HepG2 (cell line): Measurements from ENCODE around the gene SLC2A4. TPM values are rescaled to one million over a fixed set of nuclear protein-coding genes. Genes with fewer than 3 reads are reported as not detected.
A peak's percentile ranks its signal among the peaks of the same experiment; 100 is the strongest.

ENCODE experiments used
- DNMT1 ChIP-seq: sonication (generic); formaldehyde crosslinking; IDR thresholded peaks from 2 replicates; pipeline ENCODE4 v1.5.1; 2020; ENCODE audit warnings: mild to moderate bottlenecking, missing genetic modification reagents
- E2F1 ChIP-seq: sonication (generic); formaldehyde crosslinking; IDR thresholded peaks from 2 replicates; pipeline ENCODE4 v1.5.0; 2020; ENCODE audit warnings: missing genetic modification reagents
- FOXK1 ChIP-seq: sonication (generic); formaldehyde crosslinking; IDR thresholded peaks from 2 replicates; pipeline ENCODE4 v1.4.0; 2020; ENCODE audit warnings: low read depth, missing genetic modification reagents, borderline replicate concordance
- HNRNPK ChIP-seq: fragments of 200-400 bp; formaldehyde crosslinking; IDR thresholded peaks from 2 replicates; pipeline ENCODE4 v1.6.1; 2018; ENCODE audit warnings: low read length, low read depth, moderate library complexity, mild to moderate bottlenecking; ENCODE audit not compliant: poor library complexity, severe bottlenecking
- KLF12 ChIP-seq: sonication (generic); formaldehyde crosslinking; IDR thresholded peaks from 2 replicates; pipeline ENCODE4 v1.4.0; 2020; ENCODE audit warnings: missing genetic modification reagents, borderline replicate concordance
- KMT2B ChIP-seq: IDR thresholded peaks from 2 replicates; pipeline ENCODE4 v1.6.1; 2016; ENCODE audit warnings: missing genetic modification reagents, missing compliant biosample characterization
- MEF2D ChIP-seq: sonication (generic); formaldehyde crosslinking; IDR thresholded peaks from 2 replicates; pipeline ENCODE4 v1.5.1; 2020; ENCODE audit warnings: mild to moderate bottlenecking, missing genetic modification reagents
- NCOR1 ChIP-seq: fragments of 200-600 bp; sonication (generic); IDR thresholded peaks from 2 replicates; pipeline ENCODE4 v1.7.0; 2017; ENCODE audit warnings: antibody characterized with exemption, low read length, borderline replicate concordance
- NFIC ChIP-seq: IDR thresholded peaks from 2 replicates; pipeline ENCODE4 v1.6.1; 2012; ENCODE audit warnings: mild to moderate bottlenecking, low read length, inconsistent platforms
- NR1H2 ChIP-seq: sonication (generic); formaldehyde crosslinking; IDR thresholded peaks from 2 replicates; pipeline ENCODE4 v1.8.1; 2022; ENCODE audit warnings: low read depth, missing genetic modification reagents, borderline replicate concordance
- SOX6 ChIP-seq, 2 experiments: fragments of 450-650 bp in 1 of 2; sonication (generic) in 1 of 2; formaldehyde crosslinking in 1 of 2; IDR thresholded peaks; 2 replicates each; pipeline versions ENCODE4 v1.4.0 to v1.6.1; 2017 to 2020; ENCODE audit warnings: antibody characterized with exemption in 1 of 2, mild to moderate bottlenecking in 1 of 2, missing genetic modification reagents in 1 of 2
- TCF7 ChIP-seq: sonication (generic); IDR thresholded peaks from 2 replicates; pipeline ENCODE4 v1.6.1; 2016; ENCODE audit warnings: antibody characterized with exemption, low read depth
- USF2 ChIP-seq, 2 experiments: sonication (generic) in 1 of 2; formaldehyde crosslinking in 1 of 2; IDR thresholded peaks; 2 replicates each; pipeline versions ENCODE4 v1.5.1 to v1.6.1; 2011 to 2020; ENCODE audit warnings: borderline replicate concordance in 1 of 2, low read depth in 1 of 2, low read length in 1 of 2, mild to moderate bottlenecking in 1 of 2, missing genetic modification reagents in 1 of 2, moderate library complexity in 1 of 2
- ZNF160 ChIP-seq: sonication (generic); formaldehyde crosslinking; IDR thresholded peaks from 2 replicates; pipeline ENCODE4 v1.8.0; 2022; ENCODE audit warnings: mild to moderate bottlenecking, inconsistent platforms, missing genetic modification reagents
- ZNF3 ChIP-seq: IDR thresholded peaks from 2 replicates; pipeline ENCODE4 v1.7.0; 2017; ENCODE audit warnings: inconsistent platforms
- ZNF713 ChIP-seq: sonication (generic); formaldehyde crosslinking; IDR thresholded peaks from 2 replicates; pipeline ENCODE4 v1.4.0; 2020; ENCODE audit warnings: mild to moderate bottlenecking, missing genetic modification reagents
- polyA plus RNA-seq, 8 experiments: library from polyadenylated mRNA; depleted of rRNA in 3 of 8; stranded (reverse) in 7 of 8; unstranded in 1 of 8; fragments of >200 nt; fragmentation: Illumina TruSeq in 4 of 8; extraction: Trizol in 4 of 8; gene quantifications; 2 replicates each; pipeline versions ENCODE4 v1.2.1 to v1.2.3, GENCODE V29; 2011 to 2016; ENCODE audit warnings: low read depth in 4 of 8, missing spikeins in 1 of 8, mixed read lengths in 1 of 8; ENCODE audit not compliant: insufficient read depth in 1 of 8
- total RNA-seq, 5 experiments: library from RNA; depleted of rRNA; stranded (reverse); fragments of >200 nt; fragmentation: Illumina TruSeq; extraction: Trizol; gene quantifications; 2 replicates each; pipeline ENCODE4 v1.2.3, GENCODE V29; 2016; ENCODE audit warnings: low read depth in 1 of 5
- TF ChIP-seq, protein P1 (sequence below): sonication (generic); formaldehyde crosslinking; IDR thresholded peaks from 2 replicates; pipeline ENCODE4 v1.5.0; 2020; ENCODE audit warnings: missing genetic modification reagents
- TF ChIP-seq, protein P2 (sequence below): sonication (generic); formaldehyde crosslinking; IDR thresholded peaks from 2 replicates; pipeline ENCODE4 v1.4.0; 2020; ENCODE audit warnings: missing genetic modification reagents, mild to moderate bottlenecking, borderline replicate concordance
- TF ChIP-seq, protein P3 (sequence below): sonication (generic); formaldehyde crosslinking; conservative IDR thresholded peaks from 2 replicates; pipeline ENCODE4 v1.4.0; 2020; ENCODE audit warnings: missing genetic modification reagents

SLC2A4 gene
- total and polyA plus RNA-seq, 2 of the 13 experiments (the other 11 are each of a cell fraction or from before 2014, with no cell fraction given) = 4.9 to 5.8 TPM

DNA sequence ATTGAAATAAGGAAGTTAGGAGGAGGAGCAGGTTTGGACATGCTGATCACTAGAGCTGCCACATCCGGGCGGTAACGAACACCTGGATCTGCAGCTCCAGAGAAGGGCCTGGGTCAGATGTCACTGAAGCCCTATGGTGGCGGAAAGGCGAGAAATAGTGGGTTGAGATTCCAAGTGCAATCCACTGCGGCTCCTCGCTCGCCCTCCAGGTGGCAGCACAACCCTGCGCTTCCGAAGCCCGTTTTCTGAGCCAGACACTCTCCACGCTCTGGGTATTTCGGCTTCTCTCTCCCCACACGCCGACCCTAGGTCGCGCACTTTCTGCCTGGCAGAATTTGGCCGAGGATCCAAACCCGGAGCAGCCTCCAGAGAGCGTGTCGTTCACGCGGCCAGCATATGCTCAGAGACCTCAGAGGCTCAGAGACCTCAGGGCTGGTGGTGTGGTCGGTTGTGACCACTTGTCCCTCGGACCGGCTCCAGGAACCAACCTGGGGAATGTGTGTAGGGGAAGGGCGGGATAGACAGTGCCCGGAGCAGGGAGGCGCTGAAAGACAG, 922 bp upstream of the SLC2A4 start (continued):
- TF ChIP-seq ZNF160 (CRISPR knock-in tag) (no peak), KLF12 (CRISPR knock-in tag) (no peak), SOX6 (IDR thresholded peaks at IDR 0.05) (no peak), SOX6 (CRISPR knock-in tag; IDR thresholded peaks at IDR 0.05) (peak; percentile 16; the same call in 1 of the 2 replicates), NR1H2 (no peak), USF2 (IDR thresholded peaks at IDR 0.05; ENCODE audit: low read depth, low read length) (no peak), USF2 (CRISPR knock-in tag; IDR thresholded peaks at IDR 0.05; ENCODE audit: borderline replicate concordance) (no peak), TCF7 (no peak), ZNF3 (CRISPR knock-in tag) (no peak), NFIC (no peak), NCOR1 (no peak), ZNF713 (CRISPR knock-in tag) (no peak), DNMT1 (CRISPR knock-in tag) (no peak), HNRNPK (no peak), FOXK1 (CRISPR knock-in tag) (peak; percentile 17; the same call in 1 of the 2 replicates), E2F1 (no peak), MEF2D (no peak), KMT2B (peak; percentile 44; the same call in 1 of the 2 replicates)
- TF ChIP-seq, protein P1, sequence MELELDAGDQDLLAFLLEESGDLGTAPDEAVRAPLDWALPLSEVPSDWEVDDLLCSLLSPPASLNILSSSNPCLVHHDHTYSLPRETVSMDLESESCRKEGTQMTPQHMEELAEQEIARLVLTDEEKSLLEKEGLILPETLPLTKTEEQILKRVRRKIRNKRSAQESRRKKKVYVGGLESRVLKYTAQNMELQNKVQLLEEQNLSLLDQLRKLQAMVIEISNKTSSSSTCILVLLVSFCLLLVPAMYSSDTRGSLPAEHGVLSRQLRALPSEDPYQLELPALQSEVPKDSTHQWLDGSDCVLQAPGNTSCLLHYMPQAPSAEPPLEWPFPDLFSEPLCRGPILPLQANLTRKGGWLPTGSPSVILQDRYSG (CRISPR knock-in tag) = no peak
- TF ChIP-seq, protein P2, sequence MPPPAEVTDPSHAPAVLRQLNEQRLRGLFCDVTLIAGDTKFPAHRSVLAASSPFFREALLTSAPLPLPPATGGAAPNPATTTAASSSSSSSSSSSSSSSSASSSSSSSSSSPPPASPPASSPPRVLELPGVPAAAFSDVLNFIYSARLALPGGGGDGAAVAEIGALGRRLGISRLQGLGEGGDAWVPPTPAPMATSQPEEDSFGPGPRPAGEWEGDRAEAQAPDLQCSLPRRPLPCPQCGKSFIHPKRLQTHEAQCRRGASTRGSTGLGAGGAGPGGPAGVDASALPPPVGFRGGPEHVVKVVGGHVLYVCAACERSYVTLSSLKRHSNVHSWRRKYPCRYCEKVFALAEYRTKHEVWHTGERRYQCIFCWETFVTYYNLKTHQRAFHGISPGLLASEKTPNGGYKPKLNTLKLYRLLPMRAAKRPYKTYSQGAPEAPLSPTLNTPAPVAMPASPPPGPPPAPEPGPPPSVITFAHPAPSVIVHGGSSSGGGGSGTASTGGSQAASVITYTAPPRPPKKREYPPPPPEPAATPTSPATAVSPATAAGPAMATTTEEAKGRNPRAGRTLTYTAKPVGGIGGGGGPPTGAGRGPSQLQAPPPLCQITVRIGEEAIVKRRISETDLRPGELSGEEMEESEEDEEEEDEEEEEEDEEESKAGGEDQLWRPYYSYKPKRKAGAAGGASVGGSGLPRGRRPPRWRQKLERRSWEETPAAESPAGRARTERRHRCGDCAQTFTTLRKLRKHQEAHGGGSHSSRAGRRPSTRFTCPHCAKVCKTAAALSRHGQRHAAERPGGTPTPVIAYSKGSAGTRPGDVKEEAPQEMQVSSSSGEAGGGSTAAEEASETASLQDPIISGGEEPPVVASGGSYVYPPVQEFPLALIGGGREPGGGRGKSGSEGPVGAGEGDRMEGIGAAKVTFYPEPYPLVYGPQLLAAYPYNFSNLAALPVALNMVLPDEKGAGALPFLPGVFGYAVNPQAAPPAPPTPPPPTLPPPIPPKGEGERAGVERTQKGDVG (CRISPR knock-in tag) = no peak
- TF ChIP-seq, protein P3, sequence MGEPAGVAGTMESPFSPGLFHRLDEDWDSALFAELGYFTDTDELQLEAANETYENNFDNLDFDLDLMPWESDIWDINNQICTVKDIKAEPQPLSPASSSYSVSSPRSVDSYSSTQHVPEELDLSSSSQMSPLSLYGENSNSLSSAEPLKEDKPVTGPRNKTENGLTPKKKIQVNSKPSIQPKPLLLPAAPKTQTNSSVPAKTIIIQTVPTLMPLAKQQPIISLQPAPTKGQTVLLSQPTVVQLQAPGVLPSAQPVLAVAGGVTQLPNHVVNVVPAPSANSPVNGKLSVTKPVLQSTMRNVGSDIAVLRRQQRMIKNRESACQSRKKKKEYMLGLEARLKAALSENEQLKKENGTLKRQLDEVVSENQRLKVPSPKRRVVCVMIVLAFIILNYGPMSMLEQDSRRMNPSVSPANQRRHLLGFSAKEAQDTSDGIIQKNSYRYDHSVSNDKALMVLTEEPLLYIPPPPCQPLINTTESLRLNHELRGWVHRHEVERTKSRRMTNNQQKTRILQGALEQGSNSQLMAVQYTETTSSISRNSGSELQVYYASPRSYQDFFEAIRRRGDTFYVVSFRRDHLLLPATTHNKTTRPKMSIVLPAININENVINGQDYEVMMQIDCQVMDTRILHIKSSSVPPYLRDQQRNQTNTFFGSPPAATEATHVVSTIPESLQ (CRISPR knock-in tag) = no peak
